Body of pancreas (tissue), 4 donors: ENCODE results near the gene ANXA8. TPM values are rescaled to one million over a fixed set of nuclear protein-coding genes. Genes with fewer than 3 reads are reported as not detected.
A peak's percentile ranks its signal among the peaks of the same experiment; 100 is the strongest.
"Not testable (repeated sequence)": the region's sequence is repeated elsewhere in the genome, so short reads cannot be mapped to it uniquely, and the experiment has no call there.

ENCODE experiments used
- ATAC-seq: fragments of 150-250 bp; one replicate; pipeline ENCODE4 v1.9.1; 2016
- DNase-seq, 4 donors: peaks; one replicate each; pipeline ENCODE4 v3.0.0-alpha.2; 2019
- H3K27ac ChIP-seq, 4 donors: fragments of 200-600 bp; sonication (generic); 1 replicate in 3 of 4; 2 replicates in 1 of 4; pipeline versions ENCODE4 v1.5.1 to v1.6.1; 2016 to 2019; ENCODE audit warnings: mild to moderate bottlenecking in 1 of 4, mixed read lengths in 1 of 4, moderate library complexity in 1 of 4
- H3K27me3 ChIP-seq, 2 donors: fragments of 200-600 bp; sonication (generic); one replicate each; pipeline ENCODE4 v1.6.0; 2016; ENCODE audit warnings: mild to moderate bottlenecking in 1 of 2
- H3K36me3 ChIP-seq, 2 donors: fragments of 200-600 bp; sonication (generic); replicated peaks in 1 of 2; 2 replicates each; pipeline ENCODE4 v1.5.1; 2016; ENCODE audit warnings: low read depth in 2 of 2; ENCODE audit not compliant: insufficient read depth in 1 of 2
- H3K4me1 ChIP-seq: fragments of 200-600 bp; sonication (generic); one replicate; pipeline ENCODE4 v1.6.0; 2016
- H3K4me3 ChIP-seq, 2 donors: fragments of 200-600 bp; sonication (generic); 1 replicate in 1 of 2; 2 replicates in 1 of 2; pipeline ENCODE4 v1.5.1; 2016 to 2019
- H3K9me3 ChIP-seq, 3 donors: fragments of 200-600 bp; sonication (generic); 1 replicate in 2 of 3; 2 replicates in 1 of 3; pipeline ENCODE4 v1.5.1; 2016
- CTCF ChIP-seq, 7 experiments: fragments of 450-650 bp in 4 of 7; fragments of 200-600 bp in 3 of 7; sonication (generic) in 3 of 7; IDR thresholded peaks; one replicate each; pipeline ENCODE4 v1.5.1; 2016 to 2019; ENCODE audit warnings: antibody characterized with exemption in 7 of 7
- POLR2A ChIP-seq, 3 donors: fragments of 450-650 bp; IDR thresholded peaks; one replicate each; pipeline ENCODE4 v1.6.1; 2016; ENCODE audit warnings: antibody characterized with exemption in 3 of 3, mild to moderate bottlenecking in 2 of 3
- WGBS, 2 donors: methylation state at CpG; one replicate each; pipeline ENCODE4 v1.1.5; 2017; 5-methylcytosine and 5-hydroxymethylcytosine counted together
- intact Hi-C: fragments of 100-400 bp; cut with DNase I; formaldehyde crosslinking; loops from one replicate; pipeline ENCODE4 v1.15.1; 2023
- total RNA-seq, 2 donors: library from RNA; depleted of rRNA; stranded (reverse); fragments of >200 nt; gene quantifications; one replicate each; pipeline ENCODE4 v1.1.0, GENCODE V29; 2016

The ANXA8 gene
- total RNA-seq, 2 donors from 2014 or later = not detected

DNA sequence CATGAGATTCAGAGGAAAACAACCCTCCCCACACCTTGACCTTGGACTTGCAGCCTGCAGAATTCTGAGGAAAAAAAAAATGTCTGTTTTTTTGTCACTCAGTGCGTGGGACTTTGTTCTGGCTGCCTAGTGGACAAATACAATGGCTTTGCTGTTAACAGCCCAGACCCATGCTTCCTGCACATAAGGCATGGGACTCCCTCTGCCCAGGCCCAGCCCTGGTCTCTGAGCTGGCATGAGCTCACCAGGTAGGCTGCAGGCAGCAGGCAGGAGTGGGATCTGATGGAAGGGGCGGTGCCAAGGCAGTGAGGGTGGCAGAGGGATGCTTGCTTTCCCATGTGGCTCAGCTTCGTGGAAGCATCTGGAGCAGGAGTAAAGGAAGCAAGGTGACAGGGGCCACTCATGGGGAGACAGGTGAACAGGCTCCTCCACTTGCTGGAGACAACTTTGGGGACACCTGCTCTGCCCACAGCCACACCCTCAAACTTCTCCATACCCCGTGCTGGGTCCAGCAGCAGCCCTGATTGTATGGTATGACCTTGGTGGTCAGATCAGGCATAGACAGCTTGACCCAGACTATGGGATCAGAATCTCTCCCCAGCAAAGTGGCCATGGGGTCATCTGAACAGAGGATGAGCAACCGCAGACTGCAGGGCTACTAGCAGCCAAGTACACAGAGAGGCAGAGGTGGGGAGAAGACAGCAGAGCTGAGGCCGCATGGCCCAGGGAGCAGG lies 27.0 kb downstream of the ANXA8 start:
- intact Hi-C loops = no loop called here
- no peak overlapping the region for H3K27ac ChIP-seq
- no peak for ATAC-seq
- H3K4me3 ChIP-seq = no peak overlapping the region
- no peaks in the 10 kb centered on the region for H3K36me3 ChIP-seq
- WGBS, 2 donors = 59 to 65% methylated on average over 4 to 6 of the region's 6 CpGs
- H3K4me1 ChIP-seq = no peaks in the 10 kb centered on the region
- peak in 1 of 4 donors; percentile 17 for DNase-seq
- TF ChIP-seq CTCF (IDR thresholded peaks at IDR 0.05) (no peak), POLR2A (IDR thresholded peaks at IDR 0.05) (no peak)
- H3K9me3 ChIP-seq = no peaks in the 10 kb centered on the region
- no peaks in the 10 kb centered on the region for H3K27me3 ChIP-seq

DNA sequence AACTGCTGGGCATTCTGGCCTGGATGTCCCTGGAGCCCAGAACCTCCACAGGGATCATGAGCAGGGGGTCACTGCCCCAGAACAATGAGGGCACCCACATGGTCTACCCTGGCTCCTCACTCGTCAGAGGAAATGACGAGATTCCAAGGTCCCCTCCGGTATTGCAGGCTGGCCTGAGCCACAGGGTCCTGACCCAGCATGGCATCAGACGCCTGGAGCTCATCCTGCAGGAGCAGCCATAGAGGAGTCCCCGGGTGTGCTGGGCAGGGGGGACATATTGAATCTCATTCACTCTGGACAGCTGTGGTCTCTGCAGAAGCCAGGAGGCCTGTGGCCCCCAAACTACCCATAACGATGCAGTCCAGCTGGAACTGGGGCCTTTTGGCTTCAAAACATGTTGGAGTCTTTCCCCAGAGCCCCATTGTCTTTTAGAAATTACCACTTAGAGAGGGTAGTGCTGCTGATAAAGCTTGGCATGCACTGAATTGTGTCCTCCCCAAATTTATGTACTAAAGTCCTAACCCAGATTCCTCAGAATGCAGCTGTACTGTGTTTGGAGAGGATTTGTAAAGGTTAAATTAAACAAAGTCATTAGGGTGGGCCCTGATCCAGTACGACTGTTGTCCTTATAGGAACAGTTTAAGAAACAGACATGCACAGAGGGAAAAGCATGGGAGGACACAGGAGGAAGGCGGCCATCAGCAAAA lies 27.7 kb downstream of the ANXA8 start:
- 75 to 85% methylated on average over 5 to 8 of the region's 8 CpGs for WGBS, 2 donors
- intact Hi-C loops = no loop called here
- no peak for ATAC-seq
- Histone ChIP-seq H3K27ac (no peak overlapping the region), H3K9me3 (no peaks in the 10 kb centered on the region), H3K27me3 (no peaks in the 10 kb centered on the region), H3K4me1 (no peaks in the 10 kb centered on the region), H3K4me3 (no peak overlapping the region), H3K36me3 (no peaks in the 10 kb centered on the region)
- DNase-seq = no peak
- TF ChIP-seq CTCF (IDR thresholded peaks at IDR 0.05) (no peak), POLR2A (IDR thresholded peaks at IDR 0.05) (no peak)

- H3K4me3 ChIP-seq, intact Hi-C loops, H3K27ac ChIP-seq, H3K27me3 ChIP-seq, H3K36me3 ChIP-seq, DNase-seq, ATAC-seq, H3K9me3 ChIP-seq, H3K4me1 ChIP-seq: not testable (repeated sequence)
- WGBS, 2 donors = 71 to 74% methylated on average over 7 to 9 of the region's 9 CpGs
Measured at GRCh38 chr10:47455350-47456078, 28.4 kb downstream of the ANXA8 start.

GRCh38 chr10:47454780-47455058 lies 29.2 kb downstream of the ANXA8 start:
- Histone ChIP-seq H3K36me3 (no peaks in the 10 kb centered on the region), H3K27ac (no peak overlapping the region), H3K4me1 (no peaks in the 10 kb centered on the region), H3K4me3 (no peak overlapping the region), H3K9me3 (no peaks in the 10 kb centered on the region), H3K27me3 (no peaks in the 10 kb centered on the region)
- intact Hi-C loops = no loop called here
- no peak for ATAC-seq
- no peak for DNase-seq
- 87 to 89% methylated on average over 3 of the region's 3 CpGs for WGBS, 2 donors
- TF ChIP-seq CTCF (IDR thresholded peaks at IDR 0.05) (no peak), POLR2A (IDR thresholded peaks at IDR 0.05) (no peak)

DNA sequence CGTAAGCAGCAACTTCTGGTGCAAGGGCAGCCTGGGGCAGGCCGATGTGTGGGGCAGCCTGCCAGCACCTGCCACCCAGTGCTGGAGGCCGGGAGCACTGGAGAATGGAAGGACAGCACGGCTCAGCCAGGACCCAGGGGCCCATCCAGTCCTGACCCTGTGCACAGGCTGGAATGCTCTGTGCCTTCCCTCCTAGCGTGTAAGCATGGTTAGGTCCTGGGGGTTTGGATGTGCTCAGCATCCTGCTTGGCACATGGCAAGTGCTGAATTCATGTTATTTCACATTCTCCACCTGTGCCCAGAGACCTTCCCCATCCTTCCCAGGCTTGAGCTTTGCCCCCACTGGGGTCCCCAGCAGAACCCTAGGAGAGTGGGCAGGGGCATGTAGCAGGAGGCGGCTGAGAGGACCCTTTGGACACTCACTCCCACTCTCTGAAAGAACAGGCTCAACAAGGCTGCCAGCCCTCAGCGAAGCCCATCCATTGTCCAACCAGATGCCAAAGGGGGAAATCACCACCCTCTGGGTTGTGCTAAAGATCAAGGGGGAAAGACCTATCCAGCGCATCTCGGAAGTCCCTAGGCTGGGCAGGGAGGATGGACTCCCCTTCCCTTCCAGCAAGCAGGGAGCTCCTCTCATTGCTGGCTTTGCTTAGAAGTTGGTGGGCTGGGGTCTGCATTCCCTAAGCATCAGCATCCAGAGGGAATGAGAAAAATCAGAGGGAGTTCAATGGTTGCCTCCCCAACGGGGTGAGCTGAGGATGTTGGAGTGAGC lies 29.7 kb downstream of the ANXA8 start:
- H3K27ac ChIP-seq = no peak overlapping the region
- WGBS, 2 donors = 67 to 82% methylated on average over 5 to 10 of the region's 10 CpGs
- no peak for ATAC-seq
- no peak for DNase-seq
- H3K9me3 ChIP-seq = no peaks in the 10 kb centered on the region
- H3K4me3 ChIP-seq = no peak overlapping the region
- intact Hi-C loops = no loop called here
- H3K27me3 ChIP-seq = no peaks in the 10 kb centered on the region
- H3K4me1 ChIP-seq = no peaks in the 10 kb centered on the region
- H3K36me3 ChIP-seq = no peaks in the 10 kb centered on the region
- TF ChIP-seq POLR2A (IDR thresholded peaks at IDR 0.05) (no peak), CTCF (IDR thresholded peaks at IDR 0.05) (no peak)
